Activated CD4-positive, alpha-beta T cell treated with anti-CD3 and anti-CD28 coated beads, Interleukin-2, amount 50 U/mL, for 16 hours (primary cell): ENCODE measurements around the gene ZNF789.
"Not testable (repeated sequence)": the region's sequence is repeated elsewhere in the genome, so short reads cannot be mapped to it uniquely, and the experiment has no call there.

Source experiments
- DNase-seq: peaks from one replicate; pipeline ENCODE4 v3.0.0-alpha.2; 2020

The ZNF789 gene

GRCh38 chr7:99459087-99459486 is 13.6 kb upstream of the ZNF789 start:
- DNase-seq: peak; percentile 48

GRCh38 chr7:99460651-99461050 is 12.0 kb upstream of the ZNF789 start:
- no peak for DNase-seq

DNA sequence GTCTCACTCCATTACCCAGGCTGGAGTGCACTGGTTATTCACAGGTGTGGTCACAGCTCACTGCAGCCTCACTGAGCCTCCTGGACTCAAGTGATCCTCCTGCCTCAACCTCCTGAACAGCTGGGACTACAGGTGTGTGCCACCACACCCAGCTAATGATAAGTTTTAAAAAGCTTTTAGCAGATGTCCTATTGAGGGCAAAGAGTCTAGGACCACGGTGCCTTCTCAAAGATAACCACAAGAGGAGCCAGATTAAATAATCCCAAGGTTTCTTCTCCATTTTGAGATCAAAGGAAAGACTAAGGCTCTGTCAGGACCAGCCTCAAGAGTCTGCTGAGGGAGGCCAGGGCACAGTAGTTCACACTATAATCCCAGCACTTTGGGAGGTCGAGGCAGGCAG is 11.5 kb upstream of the ZNF789 start:
- no peak for DNase-seq

- DNase-seq: no peak
Observed at GRCh38 chr7:99465421-99465768, 7.3 kb upstream of the ZNF789 start.

DNA sequence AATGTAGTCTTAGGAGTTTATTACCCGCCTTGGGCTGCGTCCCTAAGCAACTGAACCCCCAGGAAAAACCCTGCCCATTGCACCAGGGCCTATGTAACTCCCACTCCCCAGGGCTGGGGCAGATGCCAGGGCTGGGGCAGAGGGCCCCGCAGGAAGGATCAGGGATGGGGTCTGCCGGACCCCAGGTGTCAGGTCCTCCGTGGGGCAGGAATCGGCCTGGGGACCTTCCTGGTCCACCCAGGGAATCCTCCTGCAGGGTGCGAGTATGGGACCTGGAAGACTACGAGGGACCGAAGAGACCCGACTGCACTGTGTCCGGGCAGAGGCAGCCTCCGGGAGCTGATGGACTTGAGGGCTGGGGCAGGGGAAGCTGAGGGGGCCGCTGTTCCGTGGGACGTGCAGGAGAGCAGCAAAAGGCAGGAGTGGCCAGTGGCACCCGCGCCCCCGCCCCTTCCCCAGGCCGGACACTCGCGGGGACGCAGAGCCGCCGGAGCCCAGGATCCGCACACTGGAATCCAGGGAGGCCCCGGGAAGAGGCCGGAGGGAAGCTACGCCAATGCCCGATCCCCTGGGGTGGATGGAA is 4.3 kb upstream of the ZNF789 start:
- DNase-seq: no peak

- no peak for DNase-seq
Observed at GRCh38 chr7:99469381-99470065, 3.2 kb upstream of the ZNF789 start.

DNA sequence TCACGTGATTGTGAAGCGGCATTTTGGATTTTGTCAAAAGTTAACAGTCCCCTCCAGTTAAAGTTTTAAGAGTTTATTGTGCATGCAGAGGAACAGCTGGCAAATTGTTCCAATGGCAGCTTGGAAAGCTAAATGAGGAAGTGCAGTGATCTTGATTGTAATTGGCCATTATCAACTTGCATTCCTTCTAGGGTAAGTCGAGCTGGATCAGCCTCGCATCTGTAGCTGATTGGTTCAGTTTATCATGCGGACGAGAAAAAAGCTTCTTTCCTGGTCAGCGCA is 566 bp downstream of the ZNF789 start:
- peak; percentile 61 for DNase-seq

DNA sequence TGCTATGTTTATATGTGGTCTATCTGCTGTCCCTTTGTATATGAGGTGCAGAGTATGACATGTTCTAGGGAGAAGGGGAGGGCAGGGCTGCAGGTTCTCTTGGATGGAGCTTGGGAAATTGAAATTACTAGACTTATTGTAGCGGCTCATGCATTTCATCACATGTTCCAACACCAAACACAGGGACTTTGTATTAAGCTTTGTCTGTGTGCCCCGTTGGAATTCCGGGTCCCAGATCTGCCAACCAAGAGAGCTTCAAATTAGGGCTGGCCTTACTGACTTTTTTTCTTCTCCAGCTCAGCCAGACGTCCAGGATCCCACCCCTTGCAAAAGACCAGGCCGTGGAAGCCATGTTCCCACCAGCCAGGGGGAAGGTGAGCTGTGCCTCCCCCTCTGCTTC is 3.4 kb downstream of the ZNF789 start:
- no peak for DNase-seq

- DNase-seq: no peak
Observed at GRCh38 chr7:99478464-99479440, 6.1 kb downstream of the ZNF789 start.

DNA sequence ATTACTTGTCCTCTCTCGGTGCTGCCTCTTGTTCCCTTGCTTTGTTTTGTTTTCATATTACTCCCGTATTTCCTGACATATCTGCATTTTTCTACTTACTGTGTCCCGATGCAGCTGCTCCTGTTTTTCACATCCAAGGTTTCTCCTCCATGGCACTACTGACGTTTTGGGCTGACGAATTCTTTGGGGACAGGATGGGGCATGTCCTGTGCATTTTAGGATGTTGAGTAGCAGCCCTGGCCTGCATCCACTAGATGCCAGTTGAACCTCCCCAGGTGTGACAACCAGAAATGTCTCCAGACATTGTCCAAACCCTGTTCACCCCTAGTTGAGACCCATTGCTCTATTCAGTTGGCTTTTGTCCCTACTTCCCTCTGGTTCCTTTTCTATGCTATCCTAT is 12.4 kb downstream of the ZNF789 start:
- DNase-seq: no peak

DNA sequence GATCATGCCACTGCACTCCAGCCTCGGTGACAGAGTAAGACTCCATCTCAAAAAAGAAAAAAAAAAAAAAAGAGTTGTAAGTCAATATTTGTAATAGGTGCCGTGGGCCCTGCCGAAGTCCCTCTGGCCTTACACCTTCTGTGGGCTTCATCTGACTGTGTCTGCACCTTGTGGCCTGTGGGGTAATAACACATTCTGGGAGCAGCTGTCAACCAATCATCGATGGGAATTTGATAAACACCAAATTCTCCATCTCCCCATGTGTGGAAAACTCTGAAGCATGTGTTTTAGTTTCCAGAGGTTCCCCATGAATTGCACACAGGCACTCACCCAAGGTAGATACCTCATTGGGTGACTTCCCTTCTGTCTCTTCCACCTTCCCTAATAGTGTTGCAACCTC is 16.5 kb downstream of the ZNF789 start:
- DNase-seq: no peak

- DNase-seq: no peak
Observed at GRCh38 chr7:99490878-99491277, 18.2 kb downstream of the ZNF789 start.

- DNase-seq: no peak
Observed at GRCh38 chr7:99493823-99494222, 21.1 kb downstream of the ZNF789 start.

DNA sequence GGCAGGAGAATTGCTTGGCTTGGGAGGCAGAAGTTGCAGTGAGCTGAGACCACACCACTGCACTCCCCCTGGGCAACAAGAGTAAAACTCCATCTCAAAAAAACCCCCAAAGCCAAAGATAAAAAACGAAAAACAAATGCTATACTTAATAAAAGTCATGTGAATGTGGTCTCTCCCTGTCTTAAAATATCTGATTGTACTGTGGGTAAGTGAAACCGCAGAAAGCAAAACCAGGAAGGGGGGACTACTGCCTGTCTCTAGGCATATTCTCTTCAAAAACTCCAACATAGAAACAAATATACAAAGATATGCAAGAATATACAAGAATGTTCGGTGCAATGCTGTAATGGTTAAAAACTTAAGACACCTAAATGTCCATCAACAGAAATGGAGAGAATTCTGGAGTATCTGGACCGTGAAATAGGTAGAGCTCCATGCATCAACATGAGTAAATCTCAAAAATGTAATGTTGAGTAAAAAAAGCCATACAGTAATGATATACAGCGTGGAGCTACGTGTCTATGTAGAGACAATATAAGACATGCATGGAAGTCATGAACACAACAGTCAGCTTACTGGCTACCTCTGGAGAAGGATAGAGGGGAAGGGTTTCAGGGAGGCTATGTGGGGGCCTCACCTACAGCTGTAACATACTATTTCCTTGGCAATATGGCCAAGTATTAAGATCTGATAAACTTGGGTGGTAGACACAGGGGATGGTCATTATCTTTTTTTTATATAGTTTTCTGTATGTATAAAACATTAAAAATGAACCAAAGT is 25.3 kb downstream of the ZNF789 start:
- DNase-seq: no peak

- no peak for DNase-seq
Observed at GRCh38 chr7:99498546-99498944, 25.9 kb downstream of the ZNF789 start.

GRCh38 chr7:99499371-99499720 is 26.7 kb downstream of the ZNF789 start:
- DNase-seq: peak; percentile 41

GRCh38 chr7:99499721-99500636 is 27.3 kb downstream of the ZNF789 start, which contains the start of gene ZNF394:
Gene ZNF394 (minus strand): TSS chr7:99500281. CDS start chr7:99500093, 188 bp downstream.
- peak; percentile 93 for DNase-seq

DNA sequence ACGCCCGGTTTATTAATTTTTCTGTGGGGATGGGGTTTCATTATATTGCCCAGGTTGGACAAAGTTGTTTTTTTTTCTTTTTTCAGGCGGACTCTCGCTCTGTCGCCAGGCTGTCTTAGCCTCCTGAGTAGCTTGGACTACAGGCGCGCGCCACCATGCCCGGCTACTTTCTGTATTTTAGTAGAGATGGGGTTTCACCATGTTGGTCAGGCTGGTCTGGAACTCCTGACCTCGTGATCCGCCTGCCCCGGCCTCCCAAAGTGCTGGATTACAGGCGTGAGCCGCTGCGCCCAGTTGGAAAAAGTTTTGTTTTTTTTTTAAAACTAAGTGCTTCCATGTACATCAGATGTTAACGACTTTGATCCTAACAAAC is 27.9 kb downstream of the ZNF789 start:
- DNase-seq: no peak

GRCh38 chr7:99501236-99501635 is 28.5 kb downstream of the ZNF789 start:
- DNase-seq: not testable (repeated sequence)

DNA sequence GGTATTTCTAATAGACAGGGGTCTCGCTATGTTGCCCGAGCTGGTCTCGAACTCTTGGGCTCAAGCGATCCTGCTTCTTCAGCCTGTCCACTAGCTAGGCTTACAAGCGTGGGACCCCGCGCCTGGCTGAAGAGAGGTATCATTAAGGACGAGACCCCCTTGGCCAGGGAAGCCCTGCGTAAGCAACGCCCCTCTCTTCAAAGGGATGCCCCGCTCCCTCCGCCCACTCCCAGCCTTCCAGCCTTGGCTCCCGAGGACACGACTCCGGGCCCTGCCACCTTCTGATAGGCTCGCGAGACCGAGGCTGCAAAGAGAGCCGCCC is 31.6 kb downstream of the ZNF789 start:
- no peak for DNase-seq

GRCh38 chr7:99504603-99505323 is 32.1 kb downstream of the ZNF789 start, which contains the start of gene ZKSCAN5:
Gene ZKSCAN5 (plus strand): TSS chr7:99504662. CDS start chr7:99506045, 1,383 bp downstream.
- peak; percentile 98 for DNase-seq

- no peak for DNase-seq
Observed at GRCh38 chr7:99505324-99505662, 32.6 kb downstream of the ZNF789 start.
